Measurements from ENCODE around the gene ZNF138.

DNA sequence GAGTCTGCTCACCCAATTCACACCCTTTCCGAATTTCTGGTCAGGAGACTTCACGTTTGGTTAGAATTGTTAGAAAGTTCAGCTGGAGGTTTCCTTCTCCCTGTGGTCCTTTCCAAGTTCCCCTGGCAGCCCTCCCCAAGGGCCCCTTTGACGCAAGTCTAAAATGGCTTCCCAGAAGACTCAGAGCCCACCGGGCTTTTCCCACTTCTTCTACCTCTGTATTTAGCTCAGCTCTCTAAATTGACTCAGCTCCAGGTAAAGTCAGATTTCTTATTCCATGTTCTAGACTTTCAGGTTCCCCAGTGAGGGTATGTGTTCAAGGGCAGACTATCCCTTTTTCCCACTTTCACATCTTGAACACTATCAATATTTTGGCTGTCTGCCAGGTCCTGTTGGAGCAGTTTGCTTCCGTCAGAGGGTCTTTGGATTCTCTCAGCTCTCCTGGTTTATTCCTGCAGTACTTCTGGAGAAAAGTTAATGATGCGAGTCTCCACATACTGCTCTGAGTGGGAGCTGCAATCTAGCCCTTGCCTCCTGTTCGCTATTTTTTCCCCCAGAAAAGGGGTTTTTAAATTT, 55.8 kb downstream of the ZNF138 start:
- TF ChIP-seq SAP30 (IDR thresholded peaks at IDR 0.05; ENCODE audit: insufficient read depth, insufficient replicate concordance, low read length) (no peak), CTCF (IDR thresholded peaks at IDR 0.05; ENCODE audit: control extremely low read depth in 1 of 3, insufficient read depth in 1 of 3, low read depth in 1 of 3, low read length in 3 of 3) (no peak), SIX5 (IDR thresholded peaks at IDR 0.05; ENCODE audit: low read depth, low read length) (no peak), POLR2A (IDR thresholded peaks at IDR 0.05; ENCODE audit: control extremely low read depth in 1 of 2, low read depth in 2 of 2, low read length in 2 of 2) (no peak)
